OCI-LY3 (cell line): Measurements from ENCODE around the gene SH3GL2.

ENCODE experiments used
- CTCF ChIP-seq: fragments of 200-600, 300-600 bp; sonication (generic); IDR thresholded peaks from 2 replicates; pipeline ENCODE4 v1.5.1; 2014; ENCODE audit warnings: antibody characterized with exemption, low read length, low read depth
- EZH2phosphoT487 ChIP-seq: fragments of 200-600 bp; shearing (Covaris generic); IDR thresholded peaks from 2 replicates; pipeline ENCODE4 v1.6.1; 2018; ENCODE audit warnings: antibody characterized with exemption, mixed run types, low read depth

DNA sequence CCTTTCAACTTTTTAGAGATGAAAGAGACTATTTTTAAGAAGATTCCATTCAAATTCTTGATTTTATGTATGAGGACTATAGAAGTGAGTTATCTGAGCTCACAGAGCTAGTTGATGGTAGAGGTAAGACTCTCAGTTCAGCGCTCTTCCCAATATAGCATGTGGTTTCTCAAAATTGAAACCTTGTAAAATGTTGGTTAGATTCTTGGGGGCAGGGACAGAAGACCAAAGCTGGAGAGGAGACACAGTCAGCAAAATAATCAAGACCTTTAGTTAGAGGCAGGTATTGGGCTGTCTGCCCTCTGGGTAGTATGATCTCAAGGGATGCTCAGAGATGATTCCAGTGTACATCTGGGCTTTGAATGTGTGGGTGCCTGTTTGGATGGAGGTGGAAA is 246.4 kb downstream of the SH3GL2 start:
- TF ChIP-seq CTCF (no peak), EZH2phosphoT487 (no peak)
